GM12878 (cell line): ENCODE data around the gene DSE. TPM values are rescaled to one million over a fixed set of nuclear protein-coding genes. Genes with fewer than 3 reads are reported as not detected.

Source experiments
- ATAC-seq: fragments of 200-7000 bp; cut with Tn5 transposase; 3 replicates; pipeline ENCODE4 v1.9.1; 2020; ENCODE audit warnings: mild to moderate bottlenecking, moderate library complexity
- BruUV-seq: library from RNA; stranded (reverse); fragments of 400-500 nt; replicated peaks from 2 replicates; lab custom pipeline; 2021; lab: Mats Ljungman, UMichigan
- CTCF ChIA-PET: fragments of 300-600 bp; sonication (Branson Sonifier 250); formaldehyde crosslinking; extraction: SDS; loops from one replicate; lab custom pipeline; 2021; ENCODE audit warnings: inconsistent platforms; lab: Yijun Ruan, JAX
- POLR2A ChIA-PET: fragments of 350-600 bp; formaldehyde crosslinking; extraction: SDS; loops from one replicate; lab custom pipeline; 2021; ENCODE audit warnings: inconsistent platforms; lab: Charles Lee
- RAD21 ChIA-PET: fragments of 300-600 bp; sonication (Branson Sonifier 250); formaldehyde crosslinking; loops from one replicate; lab custom pipeline; 2023; ENCODE audit warnings: antibody characterized with exemption; ENCODE audit not compliant: unreplicated experiment; lab: Charles Lee
- SMC1A ChIA-PET: fragments of 300-600 bp; sonication (Branson Sonifier 250); formaldehyde crosslinking; loops from one replicate; lab custom pipeline; 2023; ENCODE audit not compliant: unreplicated experiment, uncharacterized antibody; lab: Charles Lee
- DNase-seq: peaks from one replicate; pipeline ENCODE4 v3.0.0-alpha.2; 2011; ENCODE audit warnings: low read depth, low spot score
- FAIRE-seq: peaks from 3 replicates; lab custom pipeline; 2011; peaks lifted over from hg19 to GRCh38; lab: Jason Lieb, UNC
- H2AFZ ChIP-seq: 2 replicates; pipeline ENCODE4 v1.6.0; 2011; ENCODE audit warnings: low read depth, low read length, control low read depth; ENCODE audit not compliant: control insufficient read depth
- H3K27ac ChIP-seq: 2 replicates; pipeline ENCODE4 v1.5.1; 2011; ENCODE audit warnings: control low read depth; ENCODE audit not compliant: control insufficient read depth, insufficient read depth
- H3K27me3 ChIP-seq, 2 experiments: replicated peaks in 1 of 2; 2 replicates each; pipeline versions ENCODE4 v1.6.0 to v1.6.1; 2011; ENCODE audit warnings: low read length in 1 of 2; ENCODE audit not compliant: control insufficient read depth in 2 of 2, insufficient read depth in 2 of 2
- H3K36me3 ChIP-seq, 2 experiments: 2 replicates each; pipeline ENCODE4 v1.5.1; 2011; ENCODE audit warnings: low read length in 1 of 2; ENCODE audit not compliant: control insufficient read depth in 2 of 2, insufficient read depth in 2 of 2
- H3K4me1 ChIP-seq: 2 replicates; pipeline ENCODE4 v1.6.1; 2011; ENCODE audit warnings: mild to moderate bottlenecking, low read length, moderate library complexity, mixed read lengths; ENCODE audit not compliant: control insufficient read depth, insufficient read depth
- H3K4me2 ChIP-seq: 2 replicates; pipeline ENCODE4 v1.6.0; 2011; ENCODE audit warnings: control low read depth; ENCODE audit not compliant: control insufficient read depth, insufficient read depth
- H3K4me3 ChIP-seq: fragments of 200-600 bp; sonication (generic); 2 replicates; pipeline ENCODE4 v1.5.1; 2016
- H3K79me2 ChIP-seq: 2 replicates; pipeline ENCODE4 v1.6.0; 2011; ENCODE audit warnings: low read length; ENCODE audit not compliant: control insufficient read depth, insufficient read depth
- H3K9ac ChIP-seq: 2 replicates; pipeline ENCODE4 v1.8.0; 2011; ENCODE audit warnings: low read length, control low read depth, mixed read lengths; ENCODE audit not compliant: control insufficient read depth, insufficient read depth
- H3K9me3 ChIP-seq: replicated peaks from 3 replicates; pipeline ENCODE4 v1.5.1; 2011; ENCODE audit warnings: mild to moderate bottlenecking, low read length; ENCODE audit not compliant: control insufficient read depth, insufficient read depth
- H4K20me1 ChIP-seq: 2 replicates; pipeline ENCODE4 v1.6.0; 2011; ENCODE audit not compliant: control insufficient read depth, insufficient read depth
- ATF7 ChIP-seq: fragments of 450-650 bp; IDR thresholded peaks from 2 replicates; pipeline ENCODE4 v1.6.1; 2016; ENCODE audit warnings: low read depth, mild to moderate bottlenecking
- EZH2 ChIP-seq: IDR thresholded peaks from 2 replicates; pipeline ENCODE4 v1.6.1; 2012; ENCODE audit warnings: low read depth, mild to moderate bottlenecking, control low read depth, inconsistent platforms, low read length, borderline replicate concordance; ENCODE audit not compliant: control insufficient read depth
- FOS ChIP-seq: IDR thresholded peaks from 3 replicates; pipeline ENCODE4 v1.6.1; 2011; ENCODE audit warnings: borderline replicate concordance; ENCODE audit not compliant: insufficient read length; ENCODE audit errors: extremely low read depth
- FOXK2 ChIP-seq: fragments of 450-650 bp; IDR thresholded peaks from 2 replicates; pipeline ENCODE4 v1.6.1; 2017; ENCODE audit warnings: mild to moderate bottlenecking, moderate library complexity
- IKZF1 ChIP-seq: fragments of 450-650 bp; conservative IDR thresholded peaks from 2 replicates; pipeline ENCODE4 v1.6.1; 2017; ENCODE audit warnings: antibody characterized with exemption, mild to moderate bottlenecking
- IKZF2 ChIP-seq, 2 experiments: fragments of 450-650 bp; IDR thresholded peaks; 2 replicates each; pipeline ENCODE4 v1.6.1; 2017; ENCODE audit warnings: mild to moderate bottlenecking in 2 of 2, moderate library complexity in 2 of 2
- NR2C1 ChIP-seq: fragments of 450-650 bp; IDR thresholded peaks from 2 replicates; pipeline ENCODE4 v1.6.1; 2017; ENCODE audit warnings: antibody characterized with exemption, mild to moderate bottlenecking, moderate library complexity
- PAX5 ChIP-seq: IDR thresholded peaks from 2 replicates; pipeline ENCODE4 v1.6.1; 2011; ENCODE audit warnings: low read depth, low read length, borderline replicate concordance
- RB1 ChIP-seq: fragments of 450-650 bp; formaldehyde crosslinking; IDR thresholded peaks from 2 replicates; pipeline ENCODE4 v1.6.1; 2017; ENCODE audit warnings: mild to moderate bottlenecking, borderline replicate concordance
- YY1 ChIP-seq: IDR thresholded peaks from 2 replicates; pipeline ENCODE4 v1.6.1; 2011; ENCODE audit warnings: low read depth, mild to moderate bottlenecking, low read length
- ZNF207 ChIP-seq: fragments of 450-650 bp; IDR thresholded peaks from 2 replicates; pipeline ENCODE4 v1.6.1; 2014; ENCODE audit warnings: antibody characterized with exemption, mild to moderate bottlenecking, borderline replicate concordance
- WGBS: methylation state at CpG from one replicate; pipeline ENCODE4 v1.1.6; 2016; ENCODE audit warnings: low lambda C conversion rate; ENCODE audit not compliant: insufficient replicate concordance, insufficient coverage; ENCODE audit errors: missing lambda C conversion rate; 5-methylcytosine and 5-hydroxymethylcytosine counted together
- in situ Hi-C: fragments of 300-500 bp; cut with MboI; formaldehyde crosslinking; loops from 9 replicates; pipeline ENCODE4 v1.14.3; 2018; ENCODE audit warnings: mixed read lengths
- intact Hi-C: fragments of 100-400 bp; cut with micrococcal nuclease; formaldehyde crosslinking; loops from one replicate; pipeline ENCODE4 v1.14.2; 2022; ENCODE audit not compliant: unreplicated experiment
- polyA plus RNA-seq, 11 experiments: library from polyadenylated mRNA; depleted of rRNA in 4 of 11; unstranded in 6 of 11; stranded (reverse) in 5 of 11; fragments of >200 nt; fragmentation: Nextera tagmentation in 4 of 11; fragmentation: Illumina TruSeq in 1 of 11; extraction: Ambion mirVana in 4 of 11; extraction: Trizol in 1 of 11; gene quantifications; 1 replicate in 1 of 11; 2 replicates in 10 of 11; pipeline versions ENCODE4 v1.2.1 to v1.2.3, GENCODE V29; 2011 to 2016; ENCODE audit warnings: inconsistent platforms in 2 of 11, missing spikeins in 2 of 11, low read depth in 1 of 11
- total RNA-seq, 4 experiments: library from RNA; depleted of rRNA in 3 of 4; stranded (reverse); fragments of >200 nt in 3 of 4; fragmentation: Illumina TruSeq in 1 of 4; extraction: Trizol in 1 of 4; gene quantifications; 2 replicates each; pipeline versions ENCODE4 v1.2.1 to v1.2.3, GENCODE V29; 2013 to 2021
- TF ChIP-seq, protein P1 (sequence below): fragments of 450-650 bp; IDR thresholded peaks from 2 replicates; pipeline ENCODE4 v1.6.1; 2016; ENCODE audit warnings: mild to moderate bottlenecking, moderate library complexity, borderline replicate concordance
- TF ChIP-seq, protein P2 (sequence below): fragments of 450-650 bp; IDR thresholded peaks from 2 replicates; pipeline ENCODE4 v1.6.1; 2017; ENCODE audit warnings: mild to moderate bottlenecking
- TF ChIP-seq, protein P3 (sequence below): fragments of 450-650 bp; IDR thresholded peaks from 2 replicates; pipeline ENCODE4 v1.6.1; 2017; ENCODE audit warnings: mild to moderate bottlenecking, moderate library complexity

DSE gene
- total and polyA plus RNA-seq, 10 of the 15 experiments (the other 5 are each of a cell fraction or from before 2014, with no cell fraction given), result 12.6 to 76.4 (median 43.0) TPM

DNA sequence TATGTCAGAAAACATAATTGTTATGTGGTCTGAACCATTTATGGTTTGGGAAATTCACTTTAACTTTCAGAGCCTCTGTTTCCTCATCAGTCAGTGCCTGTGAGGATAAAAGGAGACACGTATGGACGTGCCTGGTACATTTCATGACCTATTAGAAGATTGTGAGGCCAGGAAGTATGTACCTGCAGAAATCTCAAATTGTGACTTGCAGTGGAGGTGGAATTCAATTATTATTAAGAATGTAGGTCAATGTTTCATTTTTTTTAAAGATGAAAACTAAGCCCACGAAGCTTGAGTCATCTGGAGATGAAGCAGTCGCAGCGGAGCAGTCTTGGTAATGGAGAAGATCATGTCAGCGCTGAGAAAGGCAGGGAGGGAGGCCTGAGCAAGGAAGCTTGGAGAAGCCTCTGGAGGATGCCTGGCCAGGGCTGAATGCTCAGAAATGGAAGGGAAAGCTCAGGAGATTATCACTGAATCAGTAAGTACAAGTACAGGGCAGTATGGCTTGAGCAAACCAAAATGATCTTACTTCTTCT is 3.9 kb upstream of the DSE start:
- Histone ChIP-seq H3K9me3 (no peaks in the 10 kb centered on the region), H3K36me3 (no peaks in the 10 kb centered on the region), H3K79me2 (peaks cover 20% of the 10 kb centered on the region), H2AFZ (no peak overlapping the region), H3K4me1 (peaks cover 9% of the 10 kb centered on the region), H3K4me3 (no peak overlapping the region), H3K9ac (no peak overlapping the region), H4K20me1 (no peaks in the 10 kb centered on the region), H3K27ac (no peak overlapping the region), H3K27me3 (no peaks in the 10 kb centered on the region), H3K4me2 (no peak overlapping the region)
- in situ Hi-C loops, result no loop called here
- 99% methylated on average over 6 of the region's 6 CpGs for WGBS
- ChIA-PET SMC1A (interaction anchor here (1.7 to 3.8 kb wide), 6 partner anchors 17 to 88 kb away, joined by 5 to 23 read pairs (median 10); partner anchors contain the start of gene TSPYL1), CTCF (interaction anchor here (1.0 to 1.5 kb wide), 5 partner anchors 10 to 148 kb away, joined by 3 to 5 read pairs (median 5); no protein-coding TSS in a partner anchor), POLR2A (no interaction called here), RAD21 (interaction anchor here (0.9 to 1.5 kb wide), 4 partner anchors 8 to 79 kb away, joined by 3 to 5 read pairs (median 4); no protein-coding TSS in a partner anchor)
- BruUV-seq, result no TSS peak
- no peak for DNase-seq
- intact Hi-C loops, result no loop called here
- no peak for FAIRE-seq
- no peak for ATAC-seq
- TF ChIP-seq, protein P1, sequence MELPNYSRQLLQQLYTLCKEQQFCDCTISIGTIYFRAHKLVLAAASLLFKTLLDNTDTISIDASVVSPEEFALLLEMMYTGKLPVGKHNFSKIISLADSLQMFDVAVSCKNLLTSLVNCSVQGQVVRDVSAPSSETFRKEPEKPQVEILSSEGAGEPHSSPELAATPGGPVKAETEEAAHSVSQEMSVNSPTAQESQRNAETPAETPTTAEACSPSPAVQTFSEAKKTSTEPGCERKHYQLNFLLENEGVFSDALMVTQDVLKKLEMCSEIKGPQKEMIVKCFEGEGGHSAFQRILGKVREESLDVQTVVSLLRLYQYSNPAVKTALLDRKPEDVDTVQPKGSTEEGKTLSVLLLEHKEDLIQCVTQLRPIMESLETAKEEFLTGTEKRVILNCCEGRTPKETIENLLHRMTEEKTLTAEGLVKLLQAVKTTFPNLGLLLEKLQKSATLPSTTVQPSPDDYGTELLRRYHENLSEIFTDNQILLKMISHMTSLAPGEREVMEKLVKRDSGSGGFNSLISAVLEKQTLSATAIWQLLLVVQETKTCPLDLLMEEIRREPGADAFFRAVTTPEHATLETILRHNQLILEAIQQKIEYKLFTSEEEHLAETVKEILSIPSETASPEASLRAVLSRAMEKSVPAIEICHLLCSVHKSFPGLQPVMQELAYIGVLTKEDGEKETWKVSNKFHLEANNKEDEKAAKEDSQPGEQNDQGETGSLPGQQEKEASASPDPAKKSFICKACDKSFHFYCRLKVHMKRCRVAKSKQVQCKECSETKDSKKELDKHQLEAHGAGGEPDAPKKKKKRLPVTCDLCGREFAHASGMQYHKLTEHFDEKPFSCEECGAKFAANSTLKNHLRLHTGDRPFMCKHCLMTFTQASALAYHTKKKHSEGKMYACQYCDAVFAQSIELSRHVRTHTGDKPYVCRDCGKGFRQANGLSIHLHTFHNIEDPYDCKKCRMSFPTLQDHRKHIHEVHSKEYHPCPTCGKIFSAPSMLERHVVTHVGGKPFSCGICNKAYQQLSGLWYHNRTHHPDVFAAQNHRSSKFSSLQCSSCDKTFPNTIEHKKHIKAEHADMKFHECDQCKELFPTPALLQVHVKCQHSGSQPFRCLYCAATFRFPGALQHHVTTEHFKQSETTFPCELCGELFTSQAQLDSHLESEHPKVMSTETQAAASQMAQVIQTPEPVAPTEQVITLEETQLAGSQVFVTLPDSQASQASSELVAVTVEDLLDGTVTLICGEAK, result no peak
- TF ChIP-seq, protein P2, sequence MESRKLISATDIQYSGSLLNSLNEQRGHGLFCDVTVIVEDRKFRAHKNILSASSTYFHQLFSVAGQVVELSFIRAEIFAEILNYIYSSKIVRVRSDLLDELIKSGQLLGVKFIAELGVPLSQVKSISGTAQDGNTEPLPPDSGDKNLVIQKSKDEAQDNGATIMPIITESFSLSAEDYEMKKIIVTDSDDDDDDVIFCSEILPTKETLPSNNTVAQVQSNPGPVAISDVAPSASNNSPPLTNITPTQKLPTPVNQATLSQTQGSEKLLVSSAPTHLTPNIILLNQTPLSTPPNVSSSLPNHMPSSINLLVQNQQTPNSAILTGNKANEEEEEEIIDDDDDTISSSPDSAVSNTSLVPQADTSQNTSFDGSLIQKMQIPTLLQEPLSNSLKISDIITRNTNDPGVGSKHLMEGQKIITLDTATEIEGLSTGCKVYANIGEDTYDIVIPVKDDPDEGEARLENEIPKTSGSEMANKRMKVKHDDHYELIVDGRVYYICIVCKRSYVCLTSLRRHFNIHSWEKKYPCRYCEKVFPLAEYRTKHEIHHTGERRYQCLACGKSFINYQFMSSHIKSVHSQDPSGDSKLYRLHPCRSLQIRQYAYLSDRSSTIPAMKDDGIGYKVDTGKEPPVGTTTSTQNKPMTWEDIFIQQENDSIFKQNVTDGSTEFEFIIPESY, result no peak
- no peak for TF ChIP-seq ATF7
- no peak for TF ChIP-seq YY1
- no peak for TF ChIP-seq EZH2
- TF ChIP-seq IKZF2 (IDR thresholded peaks at IDR 0.05), result no peak
- TF ChIP-seq FOS, result no peak
- TF ChIP-seq PAX5, result no peak
- no peak for TF ChIP-seq FOXK2
- no peak for TF ChIP-seq IKZF1
- no peak for TF ChIP-seq ZNF207
- no peak for TF ChIP-seq NR2C1
- no peak for TF ChIP-seq RB1
- TF ChIP-seq, protein P3, sequence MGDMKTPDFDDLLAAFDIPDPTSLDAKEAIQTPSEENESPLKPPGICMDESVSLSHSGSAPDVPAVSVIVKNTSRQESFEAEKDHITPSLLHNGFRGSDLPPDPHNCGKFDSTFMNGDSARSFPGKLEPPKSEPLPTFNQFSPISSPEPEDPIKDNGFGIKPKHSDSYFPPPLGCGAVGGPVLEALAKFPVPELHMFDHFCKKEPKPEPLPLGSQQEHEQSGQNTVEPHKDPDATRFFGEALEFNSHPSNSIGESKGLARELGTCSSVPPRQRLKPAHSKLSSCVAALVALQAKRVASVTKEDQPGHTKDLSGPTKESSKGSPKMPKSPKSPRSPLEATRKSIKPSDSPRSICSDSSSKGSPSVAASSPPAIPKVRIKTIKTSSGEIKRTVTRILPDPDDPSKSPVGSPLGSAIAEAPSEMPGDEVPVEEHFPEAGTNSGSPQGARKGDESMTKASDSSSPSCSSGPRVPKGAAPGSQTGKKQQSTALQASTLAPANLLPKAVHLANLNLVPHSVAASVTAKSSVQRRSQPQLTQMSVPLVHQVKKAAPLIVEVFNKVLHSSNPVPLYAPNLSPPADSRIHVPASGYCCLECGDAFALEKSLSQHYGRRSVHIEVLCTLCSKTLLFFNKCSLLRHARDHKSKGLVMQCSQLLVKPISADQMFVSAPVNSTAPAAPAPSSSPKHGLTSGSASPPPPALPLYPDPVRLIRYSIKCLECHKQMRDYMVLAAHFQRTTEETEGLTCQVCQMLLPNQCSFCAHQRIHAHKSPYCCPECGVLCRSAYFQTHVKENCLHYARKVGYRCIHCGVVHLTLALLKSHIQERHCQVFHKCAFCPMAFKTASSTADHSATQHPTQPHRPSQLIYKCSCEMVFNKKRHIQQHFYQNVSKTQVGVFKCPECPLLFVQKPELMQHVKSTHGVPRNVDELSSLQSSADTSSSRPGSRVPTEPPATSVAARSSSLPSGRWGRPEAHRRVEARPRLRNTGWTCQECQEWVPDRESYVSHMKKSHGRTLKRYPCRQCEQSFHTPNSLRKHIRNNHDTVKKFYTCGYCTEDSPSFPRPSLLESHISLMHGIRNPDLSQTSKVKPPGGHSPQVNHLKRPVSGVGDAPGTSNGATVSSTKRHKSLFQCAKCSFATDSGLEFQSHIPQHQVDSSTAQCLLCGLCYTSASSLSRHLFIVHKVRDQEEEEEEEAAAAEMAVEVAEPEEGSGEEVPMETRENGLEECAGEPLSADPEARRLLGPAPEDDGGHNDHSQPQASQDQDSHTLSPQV, result no peak
